Superior temporal gyrus (tissue), 1 donor: Measurements from ENCODE around the gene OR5W2.
"Not testable (repeated sequence)": the region's sequence is repeated elsewhere in the genome, so short reads cannot be mapped to it uniquely, and the experiment has no call there.

Experiments
- DNase-seq: peaks from one replicate; pipeline ENCODE4 v3.0.0-alpha.2; 2016; ENCODE audit errors: extremely low spot score

Gene OR5W2

GRCh38 chr11:55914482-55914881, at the start of gene OR5W2:
Gene OR5W2 (minus strand): TSS chr11:55914582. CDS start chr11:55914582, 0 bp downstream.
- DNase-seq, result no peak

GRCh38 chr11:55956521-55956920, 42.1 kb upstream of the OR5W2 start:
- DNase-seq, result no peak

- DNase-seq, result no peak
Observed at GRCh38 chr11:55949330-55949729, 34.9 kb upstream of the OR5W2 start.

GRCh38 chr11:55942785-55943392, 28.5 kb upstream of the OR5W2 start:
- DNase-seq, result peak; percentile 81

- no peak for DNase-seq
Observed at GRCh38 chr11:55936300-55936699, 21.9 kb upstream of the OR5W2 start, which contains the start of gene OR5I1. Gene OR5I1 (minus strand): TSS chr11:55936400. CDS start chr11:55936400, 0 bp downstream.

- DNase-seq, result no peak
Observed at GRCh38 chr11:55920537-55920936, 6.2 kb upstream of the OR5W2 start.

GRCh38 chr11:55902308-55902707, 12.1 kb downstream of the OR5W2 start:
- no peak for DNase-seq

GRCh38 chr11:55895216-55895615, 19.2 kb downstream of the OR5W2 start:
- DNase-seq, result no peak

- not testable (repeated sequence) for DNase-seq
Observed at GRCh38 chr11:55885481-55885880, 28.9 kb downstream of the OR5W2 start.

- not testable (repeated sequence) for DNase-seq
Observed at GRCh38 chr11:55884995-55885394, 29.4 kb downstream of the OR5W2 start.

GRCh38 chr11:55882997-55883396, 31.4 kb downstream of the OR5W2 start, which contains the start of gene TRIM51:
Gene TRIM51 (plus strand): TSS chr11:55883297. CDS start chr11:55885429, 2,132 bp downstream.
- not testable (repeated sequence) for DNase-seq

- DNase-seq, result not testable (repeated sequence)
Observed at GRCh38 chr11:55873146-55873545, 41.2 kb downstream of the OR5W2 start.

- not testable (repeated sequence) for DNase-seq
Observed at GRCh38 chr11:55872731-55873130, 41.7 kb downstream of the OR5W2 start.

- DNase-seq, result not testable (repeated sequence)
Observed at GRCh38 chr11:55867354-55867753, 47.0 kb downstream of the OR5W2 start.
